Measurements from ENCODE around the gene ADIPOR1. TPM values are rescaled to one million over a fixed set of nuclear protein-coding genes. Genes with fewer than 3 reads are reported as not detected.
"Not testable (repeated sequence)": the region's sequence is repeated elsewhere in the genome, so short reads cannot be mapped to it uniquely, and the experiment has no call there.

The ADIPOR1 gene
- total RNA-seq, 1 donor from 2014 or later = 73.9 TPM

DNA sequence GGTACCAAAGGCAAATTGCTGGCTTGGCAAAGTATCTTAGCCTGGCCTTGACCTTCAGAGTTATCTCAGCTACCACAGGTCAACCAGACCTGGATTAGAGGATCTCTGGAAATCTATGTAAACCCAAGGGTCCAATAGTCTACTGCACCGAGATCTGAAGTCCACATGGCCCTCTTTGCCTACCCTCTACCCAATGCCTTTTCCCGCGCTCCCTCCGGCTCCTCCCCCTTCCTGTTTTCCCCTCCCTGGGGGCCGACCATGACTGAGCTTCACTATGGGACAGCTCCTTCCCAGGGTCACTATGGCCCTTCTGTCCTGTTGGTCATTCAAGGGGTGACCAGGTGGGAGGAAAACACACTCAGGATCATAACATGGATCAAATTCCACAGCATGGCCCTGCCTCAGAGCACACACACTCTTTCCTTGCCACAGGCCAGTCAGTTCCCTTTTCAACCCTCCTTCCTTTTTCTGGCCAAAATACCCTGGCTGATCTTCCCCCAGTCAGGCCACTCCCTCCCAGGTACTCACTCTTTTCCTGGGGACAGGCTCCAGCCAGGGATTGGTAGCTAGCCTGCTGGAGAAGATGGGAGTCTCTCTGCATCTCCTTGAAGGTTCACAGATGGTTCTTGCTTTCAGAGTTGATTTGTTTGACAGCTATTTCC lies 29.9 kb upstream of the ADIPOR1 start:
- H3K4me1 Mint-ChIP-seq (ENCODE audit: low read depth) = no peaks in the 10 kb centered on the region
- H3K27ac Mint-ChIP-seq (ENCODE audit: unreplicated experiment) = no peak overlapping the region
- no peak for DNase-seq (ENCODE audit: low spot score)
- H3K36me3 Mint-ChIP-seq (ENCODE audit: low read depth) = peaks cover 2% of the 10 kb centered on the region
- no peak overlapping the region for H3K4me3 Mint-ChIP-seq (ENCODE audit: unreplicated experiment)
- peaks cover 4% of the 10 kb centered on the region for H3K9me3 Mint-ChIP-seq (ENCODE audit: low read depth)
- peaks cover 49% of the 10 kb centered on the region for H3K27me3 Mint-ChIP-seq (ENCODE audit: low read depth)
- no peak for TF ChIP-seq CTCF (IDR thresholded peaks at IDR 0.05)

- Mint-ChIP-seq H3K36me3 (ENCODE audit: low read depth) (peaks cover 2% of the 10 kb centered on the region), H3K4me3 (ENCODE audit: unreplicated experiment) (no peak overlapping the region), H3K9me3 (ENCODE audit: low read depth) (peaks cover 4% of the 10 kb centered on the region), H3K27me3 (ENCODE audit: low read depth) (peaks cover 49% of the 10 kb centered on the region), H3K4me1 (ENCODE audit: low read depth) (no peaks in the 10 kb centered on the region), H3K27ac (ENCODE audit: unreplicated experiment) (no peak overlapping the region)
- TF ChIP-seq CTCF (IDR thresholded peaks at IDR 0.05) = no peak
- no peak for DNase-seq (ENCODE audit: low spot score)
Measured at GRCh38 chr1:202987255-202987654, 29.1 kb upstream of the ADIPOR1 start.

DNA sequence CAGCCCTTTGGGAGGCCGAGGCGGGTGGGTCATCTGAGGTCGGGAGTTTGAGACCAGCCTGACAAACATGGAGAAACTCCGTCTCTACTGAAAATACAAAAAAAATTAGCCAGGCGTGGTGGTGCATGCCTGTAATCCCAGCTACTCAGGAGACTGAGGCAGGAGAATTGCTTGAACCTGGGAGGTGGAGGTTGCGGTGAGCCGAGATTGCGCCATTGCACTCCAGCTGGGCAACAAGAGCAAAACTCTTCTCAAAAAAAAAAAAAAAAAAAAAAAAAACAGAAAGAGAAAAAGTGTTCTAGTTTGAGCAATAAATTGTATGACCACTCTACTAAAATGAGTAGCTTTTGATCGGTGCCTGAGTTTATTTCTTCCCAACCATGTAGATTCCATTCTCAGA lies 28.0 kb upstream of the ADIPOR1 start:
- H3K4me3 Mint-ChIP-seq (ENCODE audit: unreplicated experiment); DNase-seq (ENCODE audit: low spot score); H3K27ac Mint-ChIP-seq (ENCODE audit: unreplicated experiment); H3K36me3 Mint-ChIP-seq (ENCODE audit: low read depth); H3K4me1 Mint-ChIP-seq (ENCODE audit: low read depth); H3K9me3 Mint-ChIP-seq (ENCODE audit: low read depth): not testable (repeated sequence)
- H3K27me3 Mint-ChIP-seq (ENCODE audit: low read depth) = peaks cover 39% of the 10 kb centered on the region

DNA sequence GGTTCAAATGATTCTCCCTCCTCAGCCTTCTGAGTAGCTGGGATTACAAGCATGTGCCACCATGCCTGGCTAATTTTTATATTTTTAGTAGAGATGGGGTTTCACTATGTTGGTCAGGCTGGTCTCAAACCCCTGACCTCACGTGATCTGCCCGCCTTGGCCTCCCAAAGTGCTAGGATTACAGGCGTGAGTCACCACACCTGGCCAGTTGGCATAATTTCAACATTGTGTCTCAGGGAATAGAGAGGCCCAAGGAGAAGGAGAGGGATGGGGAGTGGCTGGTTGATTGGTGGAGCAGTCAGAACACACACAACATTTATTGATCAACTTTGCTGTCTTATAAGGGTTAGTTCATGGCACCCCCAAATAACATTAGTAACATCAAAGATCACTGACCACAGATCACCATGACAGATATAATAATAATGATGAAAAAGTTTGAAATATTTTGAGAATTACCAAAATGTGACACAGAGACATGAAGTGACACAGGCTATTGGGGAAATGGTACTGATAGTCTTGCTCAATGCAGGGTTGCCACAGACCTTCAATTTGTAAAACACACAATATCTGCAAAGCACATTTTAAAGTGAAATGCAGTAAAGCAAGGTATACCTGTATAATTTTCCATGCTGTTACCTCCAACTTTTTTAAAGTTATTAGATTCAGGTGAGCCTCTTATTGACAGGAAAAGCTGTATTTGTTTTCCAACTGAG lies 24.8 kb upstream of the ADIPOR1 start:
- Mint-ChIP-seq H3K4me3 (ENCODE audit: unreplicated experiment) (no peak overlapping the region), H3K9me3 (ENCODE audit: low read depth) (no peaks in the 10 kb centered on the region), H3K27me3 (ENCODE audit: low read depth) (peaks cover 38% of the 10 kb centered on the region), H3K27ac (ENCODE audit: unreplicated experiment) (no peak overlapping the region), H3K36me3 (ENCODE audit: low read depth) (peaks cover 2% of the 10 kb centered on the region), H3K4me1 (ENCODE audit: low read depth) (no peaks in the 10 kb centered on the region)
- no peak for DNase-seq (ENCODE audit: low spot score)
- TF ChIP-seq CTCF (IDR thresholded peaks at IDR 0.05) = no peak

DNA sequence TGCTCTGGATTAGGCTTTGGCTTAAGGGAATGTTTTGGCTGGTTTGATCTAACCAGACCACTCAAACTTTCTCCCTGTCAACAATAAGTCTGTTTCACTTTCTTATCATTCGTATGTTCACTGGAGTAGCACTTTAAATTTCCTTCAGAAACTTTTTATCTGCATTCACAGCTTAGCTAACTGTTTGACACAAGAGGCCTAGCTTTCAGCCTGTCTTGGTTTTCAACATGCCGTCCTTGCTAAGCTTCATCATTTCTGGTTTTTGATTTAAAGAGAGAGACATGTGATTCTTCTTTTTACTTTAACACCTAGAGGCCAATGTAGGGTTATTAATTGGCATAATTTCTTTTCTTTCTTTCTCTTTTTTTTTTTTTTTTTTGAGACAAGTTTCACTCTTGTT lies 23.8 kb upstream of the ADIPOR1 start:
- H3K36me3 Mint-ChIP-seq (ENCODE audit: low read depth) = peaks cover 2% of the 10 kb centered on the region
- no peak overlapping the region for H3K4me3 Mint-ChIP-seq (ENCODE audit: unreplicated experiment)
- no peak for DNase-seq (ENCODE audit: low spot score)
- H3K9me3 Mint-ChIP-seq (ENCODE audit: low read depth) = no peaks in the 10 kb centered on the region
- no peak overlapping the region for H3K27ac Mint-ChIP-seq (ENCODE audit: unreplicated experiment)
- no peaks in the 10 kb centered on the region for H3K4me1 Mint-ChIP-seq (ENCODE audit: low read depth)
- peaks cover 42% of the 10 kb centered on the region for H3K27me3 Mint-ChIP-seq (ENCODE audit: low read depth)
- TF ChIP-seq CTCF (IDR thresholded peaks at IDR 0.05) = no peak
